CMK (cell line): ENCODE data around the gene TBL3.
A peak's percentile ranks its signal among the peaks of the same experiment; 100 is the strongest.
"Not testable (repeated sequence)": the region's sequence is repeated elsewhere in the genome, so short reads cannot be mapped to it uniquely, and the experiment has no call there.

Experiments
- DNase-seq: peaks from one replicate; pipeline ENCODE4 v3.0.0-alpha.2; 2010; ENCODE audit warnings: low read depth

TBL3 gene

DNA sequence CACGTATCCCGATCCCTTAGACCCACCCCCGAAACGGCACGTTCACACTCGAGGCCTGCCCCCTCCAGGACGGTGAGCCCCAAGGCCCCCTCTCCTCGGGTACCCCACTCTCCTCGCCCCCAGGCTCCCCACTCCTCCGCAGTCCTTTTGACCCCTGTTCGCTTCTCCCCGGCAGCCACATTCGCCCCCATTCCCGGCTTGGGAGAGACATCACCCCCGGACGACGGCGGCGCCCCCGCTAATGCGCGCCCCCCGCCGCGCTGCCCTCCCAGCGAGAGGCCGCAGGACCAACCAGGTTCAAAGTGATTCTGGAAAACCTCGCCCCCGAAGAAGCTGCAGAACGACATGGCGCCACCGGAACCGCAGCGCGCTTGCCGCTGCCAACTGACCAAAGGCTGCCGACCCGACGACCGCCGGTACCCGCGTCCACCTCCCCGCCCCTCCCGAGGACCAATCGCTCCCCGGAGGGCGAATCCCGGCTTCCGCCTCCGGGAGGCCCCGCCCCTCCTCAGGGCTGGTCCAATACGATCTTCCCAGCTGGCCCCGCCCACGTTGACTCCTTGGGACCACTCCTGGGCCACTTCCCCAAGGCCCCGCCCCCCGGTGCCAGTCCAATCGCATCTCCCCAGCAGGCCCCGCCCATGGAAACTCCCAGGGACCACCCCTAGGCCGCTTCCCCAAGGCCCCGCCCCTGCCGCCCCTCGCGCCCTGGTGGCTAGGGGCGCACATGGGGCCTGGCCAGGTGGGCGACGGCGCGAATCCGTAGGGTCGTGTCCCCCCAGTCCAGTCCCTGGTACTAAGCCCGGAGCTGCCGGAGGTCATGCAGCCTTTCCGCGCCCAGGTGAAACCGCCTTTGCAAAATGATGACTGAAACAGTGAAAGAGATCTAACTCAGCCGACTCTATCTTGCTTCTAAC lies 28.8 kb upstream of the TBL3 start, which contains the start of gene MSRB1:
MSRB1 (minus strand) TSS at position 390 of the 917 bp plus-strand sequence; CDS start at position 347, 43 bp downstream.
- peak; percentile 87 for DNase-seq

DNA sequence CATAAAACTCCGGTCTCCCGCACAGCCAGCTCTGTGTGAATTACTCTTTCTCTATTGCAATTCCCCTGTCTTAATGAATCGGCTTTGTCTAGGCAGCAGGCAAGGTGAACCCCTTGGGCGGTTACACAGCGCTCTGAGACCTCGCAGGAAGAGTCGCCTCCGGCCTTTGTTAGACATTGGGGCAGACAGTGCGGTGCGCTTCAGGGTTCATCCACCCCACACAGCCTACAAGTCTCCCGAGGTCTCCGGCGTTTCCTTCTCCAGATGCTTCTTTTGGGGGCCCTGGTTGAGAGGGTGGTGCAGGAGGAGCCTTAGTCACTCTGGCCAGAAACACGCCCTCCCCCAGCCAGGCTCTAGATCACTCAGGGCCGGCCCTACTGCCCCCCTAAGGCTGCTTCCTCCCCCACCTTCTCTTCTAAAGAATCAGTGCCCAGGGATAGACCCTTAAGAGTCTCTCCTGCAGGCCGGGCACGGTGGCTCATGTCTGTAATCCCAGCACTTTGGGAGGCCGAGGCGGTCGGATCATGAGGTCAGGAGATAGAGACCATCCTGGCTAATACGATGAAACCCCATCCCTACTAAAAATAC lies 27.1 kb upstream of the TBL3 start:
- no peak for DNase-seq

- no peak for DNase-seq
These were observed 26.1 kb upstream of the TBL3 start for GRCh38 chr16:1945559-1946391.

- no peak for DNase-seq
These were observed 25.1 kb upstream of the TBL3 start for GRCh38 chr16:1946495-1947368.

DNA sequence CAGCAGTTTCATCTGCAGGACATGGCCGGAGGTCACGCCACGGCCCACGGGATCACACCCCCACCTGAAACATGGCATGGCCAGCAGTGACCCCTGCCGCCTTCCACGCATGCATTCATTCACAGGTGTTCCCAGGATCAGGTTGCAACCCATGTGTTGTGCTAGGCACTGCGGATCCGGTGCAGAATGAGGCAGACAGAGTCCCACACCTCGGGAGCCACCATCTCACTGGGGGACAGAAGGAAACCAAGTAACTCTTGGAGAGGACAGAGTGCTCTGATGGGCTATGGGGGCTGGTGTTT lies 24.5 kb upstream of the TBL3 start:
- no peak for DNase-seq

GRCh38 chr16:1949507-1949906 lies 22.3 kb upstream of the TBL3 start:
- no peak for DNase-seq

GRCh38 chr16:1950047-1950446 lies 21.8 kb upstream of the TBL3 start:
- no peak for DNase-seq

DNA sequence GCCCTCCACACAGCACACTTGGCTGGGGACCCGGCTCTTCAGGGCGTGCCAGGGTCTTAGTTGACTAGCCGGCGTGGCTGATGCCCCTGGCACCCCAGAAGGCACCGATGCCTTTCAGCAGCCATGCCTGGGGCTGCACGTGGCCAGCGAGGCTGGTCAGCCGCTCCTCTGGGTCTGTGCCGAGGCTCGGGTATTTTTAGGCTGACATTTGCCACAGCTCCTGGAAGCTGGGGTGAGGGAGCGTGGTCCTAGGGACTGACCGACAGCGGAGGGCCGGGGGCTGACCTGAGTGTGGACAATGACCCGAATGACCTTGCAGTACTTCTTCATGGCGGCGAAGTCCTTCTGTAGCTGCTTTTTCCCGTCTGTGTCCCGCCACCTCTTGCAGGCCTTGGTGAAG lies 21.3 kb upstream of the TBL3 start:
- no peak for DNase-seq

- no peak for DNase-seq
These were observed 18.1 kb upstream of the TBL3 start for GRCh38 chr16:1953734-1954133.

- DNase-seq: not testable (repeated sequence)
These were observed 14.3 kb upstream of the TBL3 start for GRCh38 chr16:1957434-1958142.

DNA sequence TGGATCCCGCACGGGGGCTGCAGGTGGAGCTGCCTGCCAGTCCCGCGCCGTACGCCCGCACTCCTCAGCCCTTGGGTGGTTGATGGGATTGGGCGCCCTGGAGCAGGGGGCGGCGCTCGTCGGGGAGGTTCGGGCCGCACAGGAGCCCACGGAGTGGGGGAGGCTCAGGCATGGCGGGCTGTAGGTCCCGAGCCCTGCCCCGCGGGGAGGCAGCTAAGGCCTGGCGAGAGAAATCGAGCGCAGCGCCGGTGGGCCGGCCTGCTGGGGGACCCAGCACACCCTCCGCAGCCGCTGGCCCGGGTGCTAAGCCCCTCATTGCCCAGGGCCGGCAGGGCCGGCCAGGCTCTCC lies 13.7 kb upstream of the TBL3 start:
- not testable (repeated sequence) for DNase-seq

DNA sequence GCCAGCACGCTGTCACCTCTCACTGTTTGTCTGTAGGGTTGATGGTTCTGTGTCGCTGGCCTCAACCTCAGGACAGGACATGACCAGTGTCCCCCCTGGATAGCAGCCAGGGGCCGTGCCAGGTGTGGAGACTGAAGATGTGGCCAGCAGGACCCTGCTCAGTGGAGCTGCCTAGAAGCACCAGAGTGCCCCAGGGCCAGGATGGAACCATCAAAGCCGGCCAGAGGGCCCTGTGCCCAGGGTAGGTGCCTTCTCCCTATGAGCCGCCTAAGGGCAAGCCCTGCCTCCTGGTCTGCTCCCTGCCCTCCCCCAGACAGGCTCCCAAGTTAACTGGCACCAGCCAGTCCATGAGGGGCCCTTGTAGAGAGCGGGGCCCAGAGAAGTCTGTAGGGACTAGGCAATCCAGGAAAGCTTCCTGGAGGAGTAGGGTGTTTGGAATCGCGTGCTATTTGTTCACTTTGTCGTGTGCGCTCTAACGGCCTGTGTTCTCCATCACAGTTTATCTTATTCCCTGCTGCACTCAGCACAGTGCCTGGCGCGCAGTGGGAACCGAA lies 13.1 kb upstream of the TBL3 start:
- DNase-seq: no peak

GRCh38 chr16:1959269-1960039 lies 12.4 kb upstream of the TBL3 start, which contains the start of gene NDUFB10:
Gene NDUFB10, plus strand, starts transcription at chr16:1959538. Its CDS starts 87 bp downstream, at chr16:1959625.
- DNase-seq: peak; percentile 83

GRCh38 chr16:1960665-1961630 lies 10.9 kb upstream of the TBL3 start:
- no peak for DNase-seq

DNA sequence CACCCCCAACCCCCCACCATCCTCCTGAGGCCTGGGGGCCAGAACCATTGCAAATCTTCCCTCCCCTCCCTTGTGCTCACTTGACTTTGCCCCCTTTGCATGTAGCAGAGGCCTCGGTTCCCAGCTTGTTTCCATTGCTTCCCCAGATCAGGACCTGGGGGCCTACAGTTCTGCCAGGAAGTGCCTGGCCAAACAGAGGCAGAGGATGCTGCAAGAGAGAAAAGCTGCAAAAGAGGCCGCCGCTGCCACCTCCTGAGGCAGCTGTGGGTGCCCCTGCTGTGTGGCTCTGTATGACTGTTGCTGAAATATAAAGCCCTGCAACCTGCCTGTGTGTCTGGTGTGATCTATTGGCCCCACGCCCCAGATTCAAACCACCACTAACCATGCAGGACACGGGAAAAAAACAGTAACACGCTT lies 10.2 kb upstream of the TBL3 start:
- DNase-seq: no peak

- not testable (repeated sequence) for DNase-seq
These were observed 9.4 kb upstream of the TBL3 start for GRCh38 chr16:1962161-1963153.

GRCh38 chr16:1963806-1964505 lies 7.9 kb upstream of the TBL3 start:
- DNase-seq: no peak
